PC-9 (cell line): ENCODE measurements around the gene NCK2. TPM values are rescaled to one million over a fixed set of nuclear protein-coding genes. Genes with fewer than 3 reads are reported as not detected.

Experiments used
- BruUV-seq: library from RNA; stranded (reverse); fragments of 400-500 nt; replicated peaks from 2 replicates; lab custom pipeline; 2021; lab: Mats Ljungman, UMichigan
- CTCF ChIA-PET: fragments of 300-600 bp; sonication (Branson Sonifier 250); formaldehyde crosslinking; loops from one replicate; lab custom pipeline; 2022; ENCODE audit warnings: antibody characterized with exemption; lab: Charles Lee
- POLR2A ChIA-PET: fragments of 300-600 bp; sonication (Branson Sonifier 250); formaldehyde crosslinking; loops from one replicate; lab custom pipeline; 2022; ENCODE audit warnings: antibody characterized with exemption; ENCODE audit not compliant: unreplicated experiment; lab: Charles Lee
- DNase-seq, 2 experiments: peaks; one replicate each; pipeline versions ENCODE4 v3.0.0 to v3.0.0-alpha.2; 2015 to 2022; ENCODE audit warnings: mixed read lengths in 1 of 2
- H2AFZ ChIP-seq: fragments of 200-600 bp; sonication (generic); 2 replicates; pipeline ENCODE4 v1.8.1; 2017; ENCODE audit warnings: antibody characterized with exemption
- H3F3A ChIP-seq: fragments of 200-600 bp; sonication (generic); 2 replicates; pipeline ENCODE4 v1.8.1; 2017; ENCODE audit warnings: antibody characterized with exemption, mild to moderate bottlenecking, low read depth; ENCODE audit not compliant: insufficient read depth
- H3K27ac ChIP-seq: fragments of 200-600 bp; sonication (generic); 2 replicates; pipeline ENCODE4 v1.6.1; 2016; ENCODE audit warnings: mixed run types
- H3K27me3 ChIP-seq: fragments of 200-600 bp; sonication (generic); 2 replicates; pipeline ENCODE4 v1.6.1; 2016; ENCODE audit warnings: low read depth, mixed run types; ENCODE audit not compliant: insufficient read depth
- H3K36me3 ChIP-seq: fragments of 200-600 bp; sonication (generic); 2 replicates; pipeline ENCODE4 v1.6.1; 2016; ENCODE audit warnings: low read depth, mixed run types
- H3K4me1 ChIP-seq: fragments of 200-600 bp; sonication (generic); replicated peaks from 2 replicates; pipeline ENCODE4 v1.6.1; 2016; ENCODE audit warnings: mixed run types; ENCODE audit not compliant: insufficient read depth
- H3K4me2 ChIP-seq: fragments of 200-600 bp; sonication (generic); 2 replicates; pipeline ENCODE4 v1.6.1; 2017; ENCODE audit warnings: mixed run types
- H3K4me3 ChIP-seq: fragments of 200-600 bp; sonication (generic); 2 replicates; pipeline ENCODE4 v1.6.1; 2016; ENCODE audit warnings: mixed run types
- H3K79me2 ChIP-seq: fragments of 200-600 bp; sonication (generic); 2 replicates; pipeline ENCODE4 v1.6.1; 2017; ENCODE audit warnings: low read depth, mixed run types
- H3K9me2 ChIP-seq: fragments of 200-600 bp; sonication (generic); 2 replicates; pipeline ENCODE4 v1.8.1; 2017; ENCODE audit warnings: mild to moderate bottlenecking; ENCODE audit not compliant: insufficient read depth
- H3K9me3 ChIP-seq: fragments of 200-600 bp; sonication (generic); 2 replicates; pipeline ENCODE4 v1.8.1; 2016; ENCODE audit warnings: low read depth; ENCODE audit not compliant: insufficient read depth
- H4K20me1 ChIP-seq: fragments of 200-600 bp; sonication (generic); 2 replicates; pipeline ENCODE4 v1.8.1; 2017; ENCODE audit not compliant: insufficient read depth
- EZH2 ChIP-seq: fragments of 200-600 bp; sonication (generic); IDR thresholded peaks from 2 replicates; pipeline ENCODE4 v1.8.0; 2017; ENCODE audit warnings: antibody characterized with exemption, low read depth
- intact Hi-C: fragments of 100-400 bp; cut with micrococcal nuclease; formaldehyde crosslinking; loops from one replicate; pipeline ENCODE4 v1.10.0; 2022; ENCODE audit not compliant: unreplicated experiment
- total RNA-seq: library from RNA; stranded (reverse); gene quantifications from 2 replicates; pipeline ENCODE4 v1.2.3, GENCODE V29; 2021
- TF ChIP-seq, protein P1 (sequence below): fragments of 200-600 bp; sonication (generic); conservative IDR thresholded peaks from 2 replicates; pipeline ENCODE4 v1.6.1; 2017; ENCODE audit warnings: mixed run types, antibody characterized with exemption, mild to moderate bottlenecking, moderate library complexity

The NCK2 gene
- total RNA-seq, 1 experiment from 2014 or later: 26.0 TPM

DNA sequence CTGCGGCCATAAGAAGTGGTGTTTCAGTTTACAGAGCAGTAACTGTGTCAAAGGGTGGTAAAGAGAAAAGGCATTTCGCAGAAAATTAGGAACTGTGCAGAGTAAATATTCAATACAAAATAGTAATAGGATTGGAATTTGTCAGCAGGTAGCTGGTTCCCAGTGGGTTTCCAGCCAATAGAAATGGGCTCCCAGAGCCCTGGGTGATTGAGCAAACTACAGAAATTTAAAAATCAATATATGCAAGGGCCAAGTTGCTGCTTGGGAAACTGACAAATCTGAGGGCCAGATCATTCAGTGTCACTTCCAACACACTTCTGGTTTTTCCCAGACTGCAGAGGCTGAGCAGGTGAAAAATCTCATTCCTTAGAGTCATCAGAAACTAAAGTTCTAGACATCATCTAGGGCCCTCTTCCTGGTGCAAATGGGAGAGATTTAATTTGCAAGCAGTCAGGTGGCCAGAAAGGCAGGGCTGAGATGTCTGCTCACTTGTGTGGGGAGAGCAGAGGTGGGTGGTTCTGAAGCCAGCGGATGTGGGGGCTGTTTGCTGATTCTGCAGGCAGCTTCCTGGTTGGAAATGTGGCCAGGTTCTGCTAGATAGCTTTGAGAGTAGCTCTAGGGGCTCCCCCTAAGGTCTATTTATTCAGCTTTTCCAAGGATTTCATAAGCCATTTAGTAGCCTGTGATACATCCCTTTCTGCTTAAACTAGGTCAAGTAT, 182.4 kb downstream of the NCK2 start:
- Histone ChIP-seq H3K27me3 (no peaks in the 10 kb centered on the region), H3F3A (no peaks in the 10 kb centered on the region), H3K4me2 (no peak overlapping the region), H3K9me3 (no peaks in the 10 kb centered on the region), H2AFZ (no peak overlapping the region), H4K20me1 (no peaks in the 10 kb centered on the region), H3K4me3 (no peak overlapping the region), H3K79me2 (no peaks in the 10 kb centered on the region), H3K36me3 (no peaks in the 10 kb centered on the region), H3K27ac (no peak overlapping the region), H3K9me2 (no peaks in the 10 kb centered on the region), H3K4me1 (no peaks in the 10 kb centered on the region)
- ChIA-PET POLR2A (no interaction called here), CTCF (interaction anchor here (0.5 kb wide), 1 partner anchor 144 kb away, joined by 11 read pairs; no protein-coding TSS in a partner anchor)
- DNase-seq: peak in 1 of 2 experiments; percentile 43
- TF ChIP-seq EZH2: no peak
- TF ChIP-seq, protein P1, sequence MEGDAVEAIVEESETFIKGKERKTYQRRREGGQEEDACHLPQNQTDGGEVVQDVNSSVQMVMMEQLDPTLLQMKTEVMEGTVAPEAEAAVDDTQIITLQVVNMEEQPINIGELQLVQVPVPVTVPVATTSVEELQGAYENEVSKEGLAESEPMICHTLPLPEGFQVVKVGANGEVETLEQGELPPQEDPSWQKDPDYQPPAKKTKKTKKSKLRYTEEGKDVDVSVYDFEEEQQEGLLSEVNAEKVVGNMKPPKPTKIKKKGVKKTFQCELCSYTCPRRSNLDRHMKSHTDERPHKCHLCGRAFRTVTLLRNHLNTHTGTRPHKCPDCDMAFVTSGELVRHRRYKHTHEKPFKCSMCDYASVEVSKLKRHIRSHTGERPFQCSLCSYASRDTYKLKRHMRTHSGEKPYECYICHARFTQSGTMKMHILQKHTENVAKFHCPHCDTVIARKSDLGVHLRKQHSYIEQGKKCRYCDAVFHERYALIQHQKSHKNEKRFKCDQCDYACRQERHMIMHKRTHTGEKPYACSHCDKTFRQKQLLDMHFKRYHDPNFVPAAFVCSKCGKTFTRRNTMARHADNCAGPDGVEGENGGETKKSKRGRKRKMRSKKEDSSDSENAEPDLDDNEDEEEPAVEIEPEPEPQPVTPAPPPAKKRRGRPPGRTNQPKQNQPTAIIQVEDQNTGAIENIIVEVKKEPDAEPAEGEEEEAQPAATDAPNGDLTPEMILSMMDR: no peak
- no TSS peak for BruUV-seq
- intact Hi-C loops: no loop called here

DNA sequence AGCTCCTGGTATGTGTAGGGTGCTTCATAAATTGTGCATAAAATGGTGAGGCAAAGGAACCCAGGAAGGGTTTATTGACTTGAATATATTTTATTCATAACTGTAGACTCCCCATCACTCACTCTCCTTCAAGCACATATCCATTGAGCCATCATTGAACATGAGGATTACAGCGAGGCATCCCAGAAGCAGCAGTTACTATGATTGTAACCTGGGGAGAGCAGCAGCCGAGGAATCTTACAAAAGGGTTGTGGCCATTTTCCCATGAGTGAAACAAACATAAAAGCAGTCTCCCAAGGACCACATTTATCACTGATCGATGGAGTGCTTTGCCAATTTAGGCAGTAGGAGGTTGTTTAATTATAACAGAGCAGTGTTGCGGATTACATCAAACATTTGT, 183.4 kb downstream of the NCK2 start:
- intact Hi-C loops: no loop called here
- Histone ChIP-seq H3K27me3 (peaks cover 1% of the 10 kb centered on the region; the same call in 1 of the 2 replicates), H3K4me3 (no peak overlapping the region), H3K36me3 (no peaks in the 10 kb centered on the region), H3K9me3 (no peaks in the 10 kb centered on the region), H2AFZ (no peak overlapping the region), H3F3A (no peaks in the 10 kb centered on the region), H3K9me2 (no peaks in the 10 kb centered on the region), H3K27ac (no peak overlapping the region), H3K4me2 (no peak overlapping the region), H4K20me1 (no peaks in the 10 kb centered on the region), H3K4me1 (no peaks in the 10 kb centered on the region), H3K79me2 (no peaks in the 10 kb centered on the region)
- no peak for TF ChIP-seq EZH2
- TF ChIP-seq, protein P1: no peak
- CTCF ChIA-PET: no interaction called here
- POLR2A ChIA-PET: no interaction called here
- no peak for DNase-seq
- no TSS peak for BruUV-seq

GRCh38 chr2:105928563-105928962, 183.9 kb downstream of the NCK2 start:
- ChIA-PET CTCF (no interaction called here), POLR2A (no interaction called here)
- Histone ChIP-seq H3K36me3 (no peaks in the 10 kb centered on the region), H3K79me2 (no peaks in the 10 kb centered on the region), H3K9me3 (no peaks in the 10 kb centered on the region), H2AFZ (no peak overlapping the region), H4K20me1 (no peaks in the 10 kb centered on the region), H3F3A (no peaks in the 10 kb centered on the region), H3K4me3 (no peak overlapping the region), H3K27me3 (peaks cover 3% of the 10 kb centered on the region; the same call in 1 of the 2 replicates), H3K27ac (no peak overlapping the region), H3K9me2 (no peaks in the 10 kb centered on the region), H3K4me2 (no peak overlapping the region), H3K4me1 (no peaks in the 10 kb centered on the region)
- intact Hi-C loops: no loop called here
- TF ChIP-seq, protein P1: no peak
- no peak for TF ChIP-seq EZH2
- no peak for DNase-seq
- no TSS peak for BruUV-seq
